ENCODE results near the gene INPP4B. TPM values are rescaled to one million over a fixed set of nuclear protein-coding genes. Genes with fewer than 3 reads are reported as not detected.

Gene INPP4B
- total RNA-seq, 2 donors from 2014 or later, result 8.2 to 16.6 TPM

DNA sequence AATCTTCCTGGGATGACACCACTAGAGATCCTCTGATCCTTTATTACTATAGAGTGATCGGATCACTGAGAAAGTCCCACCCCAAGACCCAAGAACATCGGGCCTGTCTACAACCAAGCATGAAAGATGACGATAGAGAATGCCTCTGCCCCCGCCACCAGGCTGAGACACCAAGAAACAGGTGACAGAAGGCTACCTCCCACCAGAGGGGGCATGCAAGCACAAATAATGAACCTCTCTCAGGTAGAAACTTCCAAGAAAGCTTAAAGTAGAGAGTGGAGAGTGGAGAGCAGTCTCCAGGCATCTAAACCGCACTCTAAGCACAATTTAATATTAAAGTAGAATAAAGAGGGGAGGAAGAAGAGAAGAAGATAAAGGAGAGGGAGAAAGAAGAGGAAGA, 402.6 kb downstream of the INPP4B start:
- Histone ChIP-seq H3K4me3 (no peak overlapping the region), H3K4me1 (no peaks in the 10 kb centered on the region), H3K27ac (no peak overlapping the region), H3K36me3 (replicated peaks in 1 of 2; ENCODE audit: insufficient read depth in 1 of 2, low read depth in 2 of 2) (no peaks in the 10 kb centered on the region), H3K9me3 (no peaks in the 10 kb centered on the region), H3K27me3 (no peaks in the 10 kb centered on the region)
- intact Hi-C loops (cut with DNase I), result no loop called here
- DNase-seq (peak in 1 of 4 donors; percentile 10), ATAC-seq (no peak)
- 90 to 96% methylated on average over 5 of the region's 5 CpGs for WGBS, 2 donors
- TF ChIP-seq, protein P1, sequence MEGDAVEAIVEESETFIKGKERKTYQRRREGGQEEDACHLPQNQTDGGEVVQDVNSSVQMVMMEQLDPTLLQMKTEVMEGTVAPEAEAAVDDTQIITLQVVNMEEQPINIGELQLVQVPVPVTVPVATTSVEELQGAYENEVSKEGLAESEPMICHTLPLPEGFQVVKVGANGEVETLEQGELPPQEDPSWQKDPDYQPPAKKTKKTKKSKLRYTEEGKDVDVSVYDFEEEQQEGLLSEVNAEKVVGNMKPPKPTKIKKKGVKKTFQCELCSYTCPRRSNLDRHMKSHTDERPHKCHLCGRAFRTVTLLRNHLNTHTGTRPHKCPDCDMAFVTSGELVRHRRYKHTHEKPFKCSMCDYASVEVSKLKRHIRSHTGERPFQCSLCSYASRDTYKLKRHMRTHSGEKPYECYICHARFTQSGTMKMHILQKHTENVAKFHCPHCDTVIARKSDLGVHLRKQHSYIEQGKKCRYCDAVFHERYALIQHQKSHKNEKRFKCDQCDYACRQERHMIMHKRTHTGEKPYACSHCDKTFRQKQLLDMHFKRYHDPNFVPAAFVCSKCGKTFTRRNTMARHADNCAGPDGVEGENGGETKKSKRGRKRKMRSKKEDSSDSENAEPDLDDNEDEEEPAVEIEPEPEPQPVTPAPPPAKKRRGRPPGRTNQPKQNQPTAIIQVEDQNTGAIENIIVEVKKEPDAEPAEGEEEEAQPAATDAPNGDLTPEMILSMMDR (IDR thresholded peaks at IDR 0.05), result peak in 1 of 7 experiments; percentile 14
- TF ChIP-seq POLR2A (IDR thresholded peaks at IDR 0.05), result no peak

GRCh38 chr4:142440093-142440492, 406.0 kb downstream of the INPP4B start:
- no peaks in the 10 kb centered on the region for H3K36me3 ChIP-seq (replicated peaks in 1 of 2; ENCODE audit: insufficient read depth in 1 of 2, low read depth in 2 of 2)
- no peaks in the 10 kb centered on the region for H3K4me1 ChIP-seq
- no peaks in the 10 kb centered on the region for H3K27me3 ChIP-seq
- ATAC-seq, result no peak
- DNase-seq, result no peak
- WGBS, 2 donors, result 79 to 81% methylated on average over 2 of the region's 2 CpGs
- intact Hi-C loops (cut with DNase I), result no loop called here
- TF ChIP-seq, protein P1 (IDR thresholded peaks at IDR 0.05), result no peak
- no peak for TF ChIP-seq POLR2A (IDR thresholded peaks at IDR 0.05)
- no peaks in the 10 kb centered on the region for H3K9me3 ChIP-seq
- H3K27ac ChIP-seq, result no peak overlapping the region
- no peak overlapping the region for H3K4me3 ChIP-seq

DNA sequence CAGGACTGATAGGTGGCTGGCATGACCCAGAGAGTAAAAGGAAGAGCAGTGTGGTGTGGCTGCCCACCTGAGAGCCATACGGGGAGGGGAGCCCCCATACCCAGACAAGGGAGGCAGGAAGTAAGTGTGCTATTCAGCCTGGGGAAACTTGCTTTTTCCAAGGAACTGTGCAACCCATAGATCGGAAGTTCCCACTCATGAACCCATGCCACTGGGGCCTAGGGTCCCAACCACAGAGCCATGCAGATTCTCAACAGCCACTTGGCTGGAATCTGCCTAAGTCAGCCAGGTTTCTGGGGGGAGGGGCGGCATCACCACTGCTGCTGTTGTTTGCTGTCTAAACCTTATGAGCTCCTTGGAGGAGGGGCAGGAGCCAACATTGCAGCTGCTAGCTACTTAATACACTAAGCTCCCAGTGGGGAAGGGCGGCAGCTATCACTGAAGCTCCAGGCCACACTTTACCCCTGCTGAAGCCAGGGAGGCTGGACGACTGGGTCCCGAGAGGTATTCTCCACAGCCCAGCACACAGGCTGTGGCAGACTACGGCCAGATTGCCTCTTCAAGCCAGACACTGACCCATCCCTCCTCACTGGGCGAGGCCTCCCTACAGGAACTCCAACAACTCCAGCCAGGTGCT, 410.4 kb downstream of the INPP4B start:
- peak in 2 of 4 donors; percentile 12 to 23 for DNase-seq
- Histone ChIP-seq H3K27ac (no peak overlapping the region), H3K4me1 (no peaks in the 10 kb centered on the region), H3K27me3 (no peaks in the 10 kb centered on the region), H3K4me3 (no peak overlapping the region), H3K36me3 (replicated peaks in 1 of 2; ENCODE audit: insufficient read depth in 1 of 2, low read depth in 2 of 2) (no peaks in the 10 kb centered on the region), H3K9me3 (no peaks in the 10 kb centered on the region)
- intact Hi-C loops (cut with DNase I), result no loop called here
- no peak for TF ChIP-seq POLR2A (IDR thresholded peaks at IDR 0.05)
- TF ChIP-seq, protein P1 (IDR thresholded peaks at IDR 0.05), result no peak
- no peak for ATAC-seq
- WGBS, 2 donors, result 68 to 80% methylated on average over 2 to 6 of the region's 8 CpGs

- Histone ChIP-seq H3K9me3 (no peaks in the 10 kb centered on the region), H3K4me3 (no peak overlapping the region), H3K36me3 (replicated peaks in 1 of 2; ENCODE audit: insufficient read depth in 1 of 2, low read depth in 2 of 2) (no peaks in the 10 kb centered on the region), H3K4me1 (no peaks in the 10 kb centered on the region), H3K27ac (no peak overlapping the region), H3K27me3 (no peaks in the 10 kb centered on the region)
- ATAC-seq (no peak), DNase-seq (no peak)
- intact Hi-C loops (cut with DNase I), result no loop called here
- WGBS, 2 donors, result 92 to 97% methylated on average over 2 of the region's 2 CpGs
- TF ChIP-seq POLR2A (IDR thresholded peaks at IDR 0.05), result no peak
- TF ChIP-seq, protein P1 (IDR thresholded peaks at IDR 0.05), result no peak
Measured at GRCh38 chr4:142434519-142435224, 411.4 kb downstream of the INPP4B start.

Measured in body of pancreas (tissue), 4 donors.